GM12878 (cell line): Measurements from ENCODE around the gene CDC20B. TPM values are rescaled to one million over a fixed set of nuclear protein-coding genes. Genes with fewer than 3 reads are reported as not detected.

ENCODE experiments used
- ATAC-seq: fragments of 200-7000 bp; cut with Tn5 transposase; 3 replicates; pipeline ENCODE4 v1.9.1; 2020; ENCODE audit warnings: mild to moderate bottlenecking, moderate library complexity
- BruUV-seq: library from RNA; stranded (reverse); fragments of 400-500 nt; replicated peaks from 2 replicates; lab custom pipeline; 2021; lab: Mats Ljungman, UMichigan
- CTCF ChIA-PET: fragments of 300-600 bp; sonication (Branson Sonifier 250); formaldehyde crosslinking; extraction: SDS; loops from one replicate; lab custom pipeline; 2021; ENCODE audit warnings: inconsistent platforms; lab: Yijun Ruan, JAX
- POLR2A ChIA-PET: fragments of 350-600 bp; formaldehyde crosslinking; extraction: SDS; loops from one replicate; lab custom pipeline; 2021; ENCODE audit warnings: inconsistent platforms; lab: Charles Lee
- RAD21 ChIA-PET: fragments of 300-600 bp; sonication (Branson Sonifier 250); formaldehyde crosslinking; loops from one replicate; lab custom pipeline; 2023; ENCODE audit warnings: antibody characterized with exemption; ENCODE audit not compliant: unreplicated experiment; lab: Charles Lee
- SMC1A ChIA-PET: fragments of 300-600 bp; sonication (Branson Sonifier 250); formaldehyde crosslinking; loops from one replicate; lab custom pipeline; 2023; ENCODE audit not compliant: unreplicated experiment, uncharacterized antibody; lab: Charles Lee
- DNase-seq: peaks from one replicate; pipeline ENCODE4 v3.0.0-alpha.2; 2011; ENCODE audit warnings: low read depth, low spot score
- FAIRE-seq: peaks from 3 replicates; lab custom pipeline; 2011; peaks lifted over from hg19 to GRCh38; lab: Jason Lieb, UNC
- H2AFZ ChIP-seq: 2 replicates; pipeline ENCODE4 v1.6.0; 2011; ENCODE audit warnings: low read depth, low read length, control low read depth; ENCODE audit not compliant: control insufficient read depth
- H3K27ac ChIP-seq: 2 replicates; pipeline ENCODE4 v1.5.1; 2011; ENCODE audit warnings: control low read depth; ENCODE audit not compliant: control insufficient read depth, insufficient read depth
- H3K27me3 ChIP-seq, 2 experiments: replicated peaks in 1 of 2; 2 replicates each; pipeline versions ENCODE4 v1.6.0 to v1.6.1; 2011; ENCODE audit warnings: low read length in 1 of 2; ENCODE audit not compliant: control insufficient read depth in 2 of 2, insufficient read depth in 2 of 2
- H3K36me3 ChIP-seq, 2 experiments: 2 replicates each; pipeline ENCODE4 v1.5.1; 2011; ENCODE audit warnings: low read length in 1 of 2; ENCODE audit not compliant: control insufficient read depth in 2 of 2, insufficient read depth in 2 of 2
- H3K4me1 ChIP-seq: 2 replicates; pipeline ENCODE4 v1.6.1; 2011; ENCODE audit warnings: mild to moderate bottlenecking, low read length, moderate library complexity, mixed read lengths; ENCODE audit not compliant: control insufficient read depth, insufficient read depth
- H3K4me2 ChIP-seq: 2 replicates; pipeline ENCODE4 v1.6.0; 2011; ENCODE audit warnings: control low read depth; ENCODE audit not compliant: control insufficient read depth, insufficient read depth
- H3K4me3 ChIP-seq: fragments of 200-600 bp; sonication (generic); 2 replicates; pipeline ENCODE4 v1.5.1; 2016
- H3K79me2 ChIP-seq: 2 replicates; pipeline ENCODE4 v1.6.0; 2011; ENCODE audit warnings: low read length; ENCODE audit not compliant: control insufficient read depth, insufficient read depth
- H3K9ac ChIP-seq: 2 replicates; pipeline ENCODE4 v1.8.0; 2011; ENCODE audit warnings: low read length, control low read depth, mixed read lengths; ENCODE audit not compliant: control insufficient read depth, insufficient read depth
- H3K9me3 ChIP-seq: replicated peaks from 3 replicates; pipeline ENCODE4 v1.5.1; 2011; ENCODE audit warnings: mild to moderate bottlenecking, low read length; ENCODE audit not compliant: control insufficient read depth, insufficient read depth
- H4K20me1 ChIP-seq: 2 replicates; pipeline ENCODE4 v1.6.0; 2011; ENCODE audit not compliant: control insufficient read depth, insufficient read depth
- ATF7 ChIP-seq: fragments of 450-650 bp; IDR thresholded peaks from 2 replicates; pipeline ENCODE4 v1.6.1; 2016; ENCODE audit warnings: low read depth, mild to moderate bottlenecking
- BRCA1 ChIP-seq: IDR thresholded peaks from 2 replicates; pipeline ENCODE4 v1.6.1; 2011; ENCODE audit warnings: low read depth, low read length, improper control_type of control experiment
- HDAC2 ChIP-seq: fragments of 200-600 bp; sonication (generic); IDR thresholded peaks from 2 replicates; pipeline ENCODE4 v1.6.1; 2017
- IKZF1 ChIP-seq: fragments of 450-650 bp; conservative IDR thresholded peaks from 2 replicates; pipeline ENCODE4 v1.6.1; 2017; ENCODE audit warnings: antibody characterized with exemption, mild to moderate bottlenecking
- KDM1A ChIP-seq: fragments of 200-600 bp; sonication (generic); IDR thresholded peaks from 2 replicates; pipeline ENCODE4 v1.6.1; 2016; ENCODE audit warnings: borderline replicate concordance
- KLF5 ChIP-seq: fragments of 450-650 bp; IDR thresholded peaks from 2 replicates; pipeline ENCODE4 v1.6.1; 2014; ENCODE audit warnings: mild to moderate bottlenecking; ENCODE audit not compliant: partially characterized antibody
- SIN3A ChIP-seq: IDR thresholded peaks from 2 replicates; pipeline ENCODE4 v1.6.1; 2012; ENCODE audit warnings: low read depth, low read length, improper control_type of control experiment
- TARDBP ChIP-seq: IDR thresholded peaks from 2 replicates; pipeline ENCODE4 v1.6.1; 2016; ENCODE audit warnings: borderline replicate concordance
- WGBS: methylation state at CpG from one replicate; pipeline ENCODE4 v1.1.6; 2016; ENCODE audit warnings: low lambda C conversion rate; ENCODE audit not compliant: insufficient replicate concordance, insufficient coverage; ENCODE audit errors: missing lambda C conversion rate; 5-methylcytosine and 5-hydroxymethylcytosine counted together
- in situ Hi-C: fragments of 300-500 bp; cut with MboI; formaldehyde crosslinking; loops from 9 replicates; pipeline ENCODE4 v1.14.3; 2018; ENCODE audit warnings: mixed read lengths
- intact Hi-C: fragments of 100-400 bp; cut with micrococcal nuclease; formaldehyde crosslinking; loops from one replicate; pipeline ENCODE4 v1.14.2; 2022; ENCODE audit not compliant: unreplicated experiment
- polyA plus RNA-seq, 11 experiments: library from polyadenylated mRNA; depleted of rRNA in 4 of 11; unstranded in 6 of 11; stranded (reverse) in 5 of 11; fragments of >200 nt; fragmentation: Nextera tagmentation in 4 of 11; fragmentation: Illumina TruSeq in 1 of 11; extraction: Ambion mirVana in 4 of 11; extraction: Trizol in 1 of 11; gene quantifications; 1 replicate in 1 of 11; 2 replicates in 10 of 11; pipeline versions ENCODE4 v1.2.1 to v1.2.3, GENCODE V29; 2011 to 2016; ENCODE audit warnings: inconsistent platforms in 2 of 11, missing spikeins in 2 of 11, low read depth in 1 of 11
- total RNA-seq, 4 experiments: library from RNA; depleted of rRNA in 3 of 4; stranded (reverse); fragments of >200 nt in 3 of 4; fragmentation: Illumina TruSeq in 1 of 4; extraction: Trizol in 1 of 4; gene quantifications; 2 replicates each; pipeline versions ENCODE4 v1.2.1 to v1.2.3, GENCODE V29; 2013 to 2021
- TF ChIP-seq, protein P1 (sequence below): IDR thresholded peaks from 2 replicates; pipeline ENCODE4 v1.6.1; 2011; ENCODE audit warnings: borderline replicate concordance, low read depth, mild to moderate bottlenecking, moderate library complexity, low read length; ENCODE audit not compliant: insufficient read depth, poor library complexity, severe bottlenecking

The CDC20B gene
- total and polyA plus RNA-seq, 10 of the 15 experiments (the other 5 are each of a cell fraction or from before 2014, with no cell fraction given): 0.05 to 0.11 TPM; not detected in 8

DNA sequence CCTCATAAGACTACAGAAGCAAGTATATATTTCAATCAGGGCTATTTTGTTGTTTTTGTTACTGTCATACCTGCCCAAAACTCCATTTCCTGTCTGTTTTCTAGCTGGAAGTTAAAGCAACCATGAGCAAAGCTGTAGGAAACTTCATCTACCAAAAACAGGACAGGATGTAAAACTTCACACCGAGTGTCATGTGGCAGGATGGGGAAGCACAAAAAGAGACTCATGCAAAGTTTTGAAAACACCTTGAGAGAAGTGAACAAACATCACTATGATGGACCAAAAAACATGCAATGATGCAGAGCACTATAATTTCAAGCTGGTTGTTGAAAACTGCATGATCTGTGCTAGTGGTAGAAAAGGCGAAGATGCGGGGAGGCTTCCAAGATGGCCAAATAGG, 76.8 kb downstream of the CDC20B start:
- ChIA-PET RAD21 (no interaction called here), POLR2A (no interaction called here), CTCF (no interaction called here), SMC1A (no interaction called here)
- Histone ChIP-seq H3K4me3 (no peak overlapping the region), H2AFZ (no peak overlapping the region), H3K9ac (no peak overlapping the region), H3K27me3 (no peaks in the 10 kb centered on the region), H4K20me1 (no peaks in the 10 kb centered on the region), H3K9me3 (no peaks in the 10 kb centered on the region), H3K27ac (no peak overlapping the region), H3K4me1 (no peaks in the 10 kb centered on the region), H3K4me2 (no peak overlapping the region), H3K79me2 (no peaks in the 10 kb centered on the region), H3K36me3 (no peaks in the 10 kb centered on the region)
- WGBS: 40% methylated on average over 3 of the region's 3 CpGs
- intact Hi-C loops (no loop called here), in situ Hi-C loops (no loop called here)
- no TSS peak for BruUV-seq
- DNase-seq (no peak), ATAC-seq (no peak), FAIRE-seq (no peak)
- TF ChIP-seq HDAC2: no peak
- no peak for TF ChIP-seq IKZF1
- TF ChIP-seq SIN3A: no peak
- TF ChIP-seq ATF7: no peak
- TF ChIP-seq KLF5: no peak
- TF ChIP-seq, protein P1, sequence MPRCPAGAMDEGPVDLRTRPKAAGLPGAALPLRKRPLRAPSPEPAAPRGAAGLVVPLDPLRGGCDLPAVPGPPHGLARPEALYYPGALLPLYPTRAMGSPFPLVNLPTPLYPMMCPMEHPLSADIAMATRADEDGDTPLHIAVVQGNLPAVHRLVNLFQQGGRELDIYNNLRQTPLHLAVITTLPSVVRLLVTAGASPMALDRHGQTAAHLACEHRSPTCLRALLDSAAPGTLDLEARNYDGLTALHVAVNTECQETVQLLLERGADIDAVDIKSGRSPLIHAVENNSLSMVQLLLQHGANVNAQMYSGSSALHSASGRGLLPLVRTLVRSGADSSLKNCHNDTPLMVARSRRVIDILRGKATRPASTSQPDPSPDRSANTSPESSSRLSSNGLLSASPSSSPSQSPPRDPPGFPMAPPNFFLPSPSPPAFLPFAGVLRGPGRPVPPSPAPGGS: no peak
- TF ChIP-seq KDM1A: no peak
- TF ChIP-seq TARDBP: no peak
- no peak for TF ChIP-seq BRCA1
